Neural cell (in vitro differentiated cells): ENCODE measurements around the gene CLEC9A. TPM values are rescaled to one million over a fixed set of nuclear protein-coding genes. Genes with fewer than 3 reads are reported as not detected.

ENCODE experiments used
- H2AFZ ChIP-seq: fragments of 200-600, 300-800 bp; sonication (generic), shearing (Covaris generic); 2 replicates; pipeline ENCODE4 v1.6.0; 2014; ENCODE audit warnings: low read depth, mild to moderate bottlenecking, antibody characterized with exemption, low read length, moderate library complexity
- H3F3A ChIP-seq: fragments of 200-600 bp; shearing (Covaris generic); 2 replicates; pipeline ENCODE4 v1.6.1; 2016; ENCODE audit warnings: mild to moderate bottlenecking, moderate library complexity, mixed read lengths, antibody characterized with exemption, low read length; ENCODE audit not compliant: insufficient read depth, poor library complexity, severe bottlenecking
- H3K27ac ChIP-seq: fragments of 200-600, 300-800 bp; sonication (generic), shearing (Covaris generic); 2 replicates; pipeline ENCODE4 v1.5.1; 2014; ENCODE audit warnings: mild to moderate bottlenecking, low read length, moderate library complexity
- H3K27me3 ChIP-seq: fragments of 300-800, 200-600 bp; sonication (generic), shearing (Covaris generic); 2 replicates; pipeline ENCODE4 v1.6.0; 2014; ENCODE audit warnings: mild to moderate bottlenecking, low read depth, low read length, moderate library complexity; ENCODE audit not compliant: insufficient read depth
- H3K36me3 ChIP-seq: fragments of 300-800, 200-600 bp; sonication (generic), shearing (Covaris generic); 2 replicates; pipeline ENCODE4 v1.5.1; 2014; ENCODE audit warnings: mild to moderate bottlenecking, antibody characterized with exemption, low read length, moderate library complexity; ENCODE audit not compliant: insufficient read depth
- H3K4me2 ChIP-seq: fragments of 300-800, 200-600 bp; sonication (generic), shearing (Covaris generic); 2 replicates; pipeline ENCODE4 v1.6.0; 2014; ENCODE audit warnings: mild to moderate bottlenecking, low read length
- H3K4me3 ChIP-seq: fragments of 300-800, 200-600 bp; sonication (generic), shearing (Covaris generic); 2 replicates; pipeline ENCODE4 v1.5.1; 2014; ENCODE audit warnings: mild to moderate bottlenecking, low read length, moderate library complexity
- H3K79me2 ChIP-seq: fragments of 200-600 bp; shearing (Covaris generic); replicated peaks from 2 replicates; pipeline ENCODE4 v1.6.0; 2014; ENCODE audit warnings: mild to moderate bottlenecking, low read length, moderate library complexity; ENCODE audit not compliant: insufficient read depth
- H3K9ac ChIP-seq: fragments of 300-800, 200-600 bp; sonication (generic), shearing (Covaris generic); 2 replicates; pipeline ENCODE4 v1.6.1; 2016; ENCODE audit warnings: mild to moderate bottlenecking, low read length, mixed read lengths
- H3K9me2 ChIP-seq: fragments of 200-600 bp; shearing (Covaris generic); 2 replicates; pipeline ENCODE4 v1.6.1; 2016; ENCODE audit warnings: mild to moderate bottlenecking, low read length, mixed read lengths; ENCODE audit not compliant: insufficient read depth
- H3K9me3 ChIP-seq: fragments of 200-600, 300-800 bp; sonication (generic), shearing (Covaris generic); 2 replicates; pipeline ENCODE4 v1.6.1; 2016; ENCODE audit warnings: mild to moderate bottlenecking, mixed run types, low read length, moderate library complexity, mixed read lengths
- H4K20me1 ChIP-seq: fragments of 200-600 bp; shearing (Covaris generic); 2 replicates; pipeline ENCODE4 v1.6.1; 2016; ENCODE audit warnings: mild to moderate bottlenecking, mixed run types; ENCODE audit not compliant: insufficient read depth
- EP300 ChIP-seq: fragments of 450-650 bp; conservative IDR thresholded peaks from 2 replicates; pipeline ENCODE4 v1.6.1; 2014; ENCODE audit warnings: antibody characterized with exemption, mild to moderate bottlenecking, moderate library complexity; ENCODE audit not compliant: poor library complexity, severe bottlenecking
- EZH2 ChIP-seq: fragments of 200-600, 300-800 bp; shearing (Covaris generic), sonication (generic); IDR thresholded peaks from 2 replicates; pipeline ENCODE4 v1.6.1; 2014; ENCODE audit warnings: antibody characterized with exemption, low read length, borderline replicate concordance, mild to moderate bottlenecking; ENCODE audit not compliant: insufficient read depth, poor library complexity, severe bottlenecking
- MXI1 ChIP-seq: fragments of 450-650 bp; conservative IDR thresholded peaks from 2 replicates; pipeline ENCODE4 v1.6.1; 2014; ENCODE audit warnings: antibody characterized with exemption, mild to moderate bottlenecking; ENCODE audit not compliant: poor library complexity, severe bottlenecking
- POLR2AphosphoS5 ChIP-seq: IDR thresholded peaks from 2 replicates; pipeline ENCODE4 v1.6.1; 2012
- RAD21 ChIP-seq: fragments of 450-650 bp; conservative IDR thresholded peaks from 2 replicates; pipeline ENCODE4 v1.6.1; 2014; ENCODE audit warnings: antibody characterized with exemption, mild to moderate bottlenecking, moderate library complexity
- SMC3 ChIP-seq: fragments of 450-650 bp; conservative IDR thresholded peaks from 2 replicates; pipeline ENCODE4 v1.6.1; 2014; ENCODE audit warnings: antibody characterized with exemption, mild to moderate bottlenecking, moderate library complexity; ENCODE audit not compliant: poor library complexity
- TAF1 ChIP-seq: IDR thresholded peaks from 2 replicates; pipeline ENCODE4 v1.6.1; 2012; ENCODE audit warnings: low read depth
- polyA plus RNA-seq: library from polyadenylated mRNA; depleted of rRNA; stranded (reverse); fragments of >200 nt; gene quantifications from 2 replicates; pipeline ENCODE4 v1.2.3, GENCODE V29; 2014
- TF ChIP-seq, protein P1 (sequence below): fragments of 450-650 bp; IDR thresholded peaks from 2 replicates; pipeline ENCODE4 v1.5.1; 2014; ENCODE audit warnings: antibody characterized with exemption, mild to moderate bottlenecking, moderate library complexity; ENCODE audit not compliant: poor library complexity, severe bottlenecking
- TF ChIP-seq, protein P2 (sequence below): IDR thresholded peaks from 2 replicates; pipeline ENCODE4 v1.6.1; 2012; ENCODE audit warnings: borderline replicate concordance

CLEC9A gene
- polyA plus RNA-seq, 1 donor from 2014 or later: not detected

DNA sequence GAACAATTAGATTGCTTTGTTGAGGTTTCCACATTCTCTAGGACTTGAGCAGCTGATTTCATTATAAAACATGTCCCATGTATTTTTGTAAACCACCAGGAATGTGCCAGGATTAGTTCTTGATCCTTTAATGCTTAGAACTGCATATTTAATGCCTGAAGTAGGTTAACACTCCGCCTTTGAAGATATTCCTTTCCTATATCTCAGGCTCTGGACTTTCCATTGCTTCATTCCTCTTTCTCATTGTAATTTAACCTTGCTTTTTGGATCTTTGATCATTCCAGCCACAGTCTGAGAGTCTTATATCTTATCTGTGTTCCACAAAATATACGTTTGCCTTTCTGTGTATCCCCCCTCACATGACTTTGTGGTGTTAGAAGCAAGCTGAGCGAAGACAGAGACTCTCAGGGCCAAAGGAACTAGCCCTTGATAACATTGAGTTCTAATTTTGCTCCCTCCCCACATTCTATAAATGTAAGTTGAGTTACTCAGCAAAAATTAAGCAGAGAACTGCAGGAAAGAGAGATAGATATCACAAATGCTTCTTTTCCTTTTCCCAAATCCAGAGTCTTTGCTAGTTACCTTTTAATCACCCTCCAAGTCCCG, 29.2 kb upstream of the CLEC9A start:
- no peaks in the 10 kb centered on the region for H3K79me2 ChIP-seq

DNA sequence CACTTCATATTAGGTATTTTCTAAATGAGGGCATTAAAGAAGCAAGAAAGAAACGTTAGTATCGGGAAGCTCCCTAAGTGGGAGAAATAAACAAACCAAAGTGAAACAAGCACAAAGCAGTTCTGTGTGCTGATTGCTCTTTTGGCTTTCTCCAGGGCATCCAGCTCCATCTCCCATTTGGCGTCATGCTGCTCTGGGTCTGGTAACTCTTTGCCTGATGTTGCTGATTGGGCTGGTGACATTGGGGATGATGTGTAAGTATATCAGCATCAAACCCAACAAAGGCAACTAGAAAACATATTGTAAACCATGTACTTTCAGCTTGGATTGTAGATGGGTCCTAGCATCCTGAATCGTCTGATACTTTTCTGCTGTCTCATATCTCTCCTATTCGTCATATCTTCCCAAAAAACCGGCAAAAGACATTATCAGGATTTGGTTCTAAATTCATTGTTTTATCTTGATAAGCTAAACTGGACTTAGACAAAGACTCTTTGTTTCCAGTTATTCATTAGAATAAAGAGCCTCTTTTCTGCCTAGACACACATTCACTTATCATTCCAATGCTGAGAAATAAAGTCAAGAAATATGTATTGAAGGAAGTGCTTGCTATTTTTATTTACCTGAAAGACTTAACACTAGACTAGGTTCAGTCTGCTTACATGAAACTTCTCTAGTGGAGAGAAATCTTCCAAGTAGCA, 17.7 kb upstream of the CLEC9A start:
- Histone ChIP-seq H3F3A (no peaks in the 10 kb centered on the region), H3K36me3 (no peaks in the 10 kb centered on the region), H3K4me3 (no peak overlapping the region), H3K4me2 (no peak overlapping the region), H3K27me3 (no peaks in the 10 kb centered on the region), H2AFZ (no peak overlapping the region), H3K9me3 (no peaks in the 10 kb centered on the region), H3K9ac (no peak overlapping the region), H4K20me1 (no peaks in the 10 kb centered on the region), H3K79me2 (no peaks in the 10 kb centered on the region), H3K27ac (no peak overlapping the region), H3K9me2 (no peaks in the 10 kb centered on the region)
- no peak for TF ChIP-seq EZH2
- no peak for TF ChIP-seq SMC3
- TF ChIP-seq POLR2AphosphoS5: no peak
- no peak for TF ChIP-seq MXI1
- TF ChIP-seq, protein P1, sequence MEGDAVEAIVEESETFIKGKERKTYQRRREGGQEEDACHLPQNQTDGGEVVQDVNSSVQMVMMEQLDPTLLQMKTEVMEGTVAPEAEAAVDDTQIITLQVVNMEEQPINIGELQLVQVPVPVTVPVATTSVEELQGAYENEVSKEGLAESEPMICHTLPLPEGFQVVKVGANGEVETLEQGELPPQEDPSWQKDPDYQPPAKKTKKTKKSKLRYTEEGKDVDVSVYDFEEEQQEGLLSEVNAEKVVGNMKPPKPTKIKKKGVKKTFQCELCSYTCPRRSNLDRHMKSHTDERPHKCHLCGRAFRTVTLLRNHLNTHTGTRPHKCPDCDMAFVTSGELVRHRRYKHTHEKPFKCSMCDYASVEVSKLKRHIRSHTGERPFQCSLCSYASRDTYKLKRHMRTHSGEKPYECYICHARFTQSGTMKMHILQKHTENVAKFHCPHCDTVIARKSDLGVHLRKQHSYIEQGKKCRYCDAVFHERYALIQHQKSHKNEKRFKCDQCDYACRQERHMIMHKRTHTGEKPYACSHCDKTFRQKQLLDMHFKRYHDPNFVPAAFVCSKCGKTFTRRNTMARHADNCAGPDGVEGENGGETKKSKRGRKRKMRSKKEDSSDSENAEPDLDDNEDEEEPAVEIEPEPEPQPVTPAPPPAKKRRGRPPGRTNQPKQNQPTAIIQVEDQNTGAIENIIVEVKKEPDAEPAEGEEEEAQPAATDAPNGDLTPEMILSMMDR: no peak
- no peak for TF ChIP-seq TAF1
- TF ChIP-seq RAD21: no peak
- TF ChIP-seq, protein P2, sequence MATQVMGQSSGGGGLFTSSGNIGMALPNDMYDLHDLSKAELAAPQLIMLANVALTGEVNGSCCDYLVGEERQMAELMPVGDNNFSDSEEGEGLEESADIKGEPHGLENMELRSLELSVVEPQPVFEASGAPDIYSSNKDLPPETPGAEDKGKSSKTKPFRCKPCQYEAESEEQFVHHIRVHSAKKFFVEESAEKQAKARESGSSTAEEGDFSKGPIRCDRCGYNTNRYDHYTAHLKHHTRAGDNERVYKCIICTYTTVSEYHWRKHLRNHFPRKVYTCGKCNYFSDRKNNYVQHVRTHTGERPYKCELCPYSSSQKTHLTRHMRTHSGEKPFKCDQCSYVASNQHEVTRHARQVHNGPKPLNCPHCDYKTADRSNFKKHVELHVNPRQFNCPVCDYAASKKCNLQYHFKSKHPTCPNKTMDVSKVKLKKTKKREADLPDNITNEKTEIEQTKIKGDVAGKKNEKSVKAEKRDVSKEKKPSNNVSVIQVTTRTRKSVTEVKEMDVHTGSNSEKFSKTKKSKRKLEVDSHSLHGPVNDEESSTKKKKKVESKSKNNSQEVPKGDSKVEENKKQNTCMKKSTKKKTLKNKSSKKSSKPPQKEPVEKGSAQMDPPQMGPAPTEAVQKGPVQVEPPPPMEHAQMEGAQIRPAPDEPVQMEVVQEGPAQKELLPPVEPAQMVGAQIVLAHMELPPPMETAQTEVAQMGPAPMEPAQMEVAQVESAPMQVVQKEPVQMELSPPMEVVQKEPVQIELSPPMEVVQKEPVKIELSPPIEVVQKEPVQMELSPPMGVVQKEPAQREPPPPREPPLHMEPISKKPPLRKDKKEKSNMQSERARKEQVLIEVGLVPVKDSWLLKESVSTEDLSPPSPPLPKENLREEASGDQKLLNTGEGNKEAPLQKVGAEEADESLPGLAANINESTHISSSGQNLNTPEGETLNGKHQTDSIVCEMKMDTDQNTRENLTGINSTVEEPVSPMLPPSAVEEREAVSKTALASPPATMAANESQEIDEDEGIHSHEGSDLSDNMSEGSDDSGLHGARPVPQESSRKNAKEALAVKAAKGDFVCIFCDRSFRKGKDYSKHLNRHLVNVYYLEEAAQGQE: no peak
- TF ChIP-seq EP300: no peak

More for the DNA sequence above, 29.2 kb upstream of the CLEC9A start:
- Histone ChIP-seq H4K20me1 (no peaks in the 10 kb centered on the region), H3K4me3 (no peak overlapping the region), H3K4me2 (no peak overlapping the region), H3K27me3 (no peaks in the 10 kb centered on the region), H3F3A (no peaks in the 10 kb centered on the region), H3K9ac (no peak overlapping the region), H3K9me3 (no peaks in the 10 kb centered on the region), H2AFZ (no peak overlapping the region), H3K27ac (no peak overlapping the region), H3K36me3 (no peaks in the 10 kb centered on the region), H3K9me2 (no peaks in the 10 kb centered on the region)
- TF ChIP-seq EP300: no peak
- no peak for TF ChIP-seq SMC3
- no peak for TF ChIP-seq MXI1
- no peak for TF ChIP-seq POLR2AphosphoS5
- no peak for TF ChIP-seq RAD21
- TF ChIP-seq EZH2: no peak
- no peak for TF ChIP-seq TAF1
- TF ChIP-seq, protein P2: no peak
- TF ChIP-seq, protein P1: no peak
